ENCODE measurements around the gene ZNRF2.

- TF ChIP-seq MYC (IDR thresholded peaks at IDR 0.05; ENCODE audit: low read depth, low read length) = no peak
- no peak for TF ChIP-seq GATA2 (IDR thresholded peaks at IDR 0.05; ENCODE audit: insufficient read depth, insufficient read length, low read depth, low read length)
- TF ChIP-seq POLR2A (IDR thresholded peaks at IDR 0.05; ENCODE audit: low read depth, low read length) = no peak
- TF ChIP-seq CTCF (IDR thresholded peaks at IDR 0.05; ENCODE audit: extremely low read depth in 1 of 2, insufficient read depth in 1 of 2, low read depth in 1 of 2, low read length in 2 of 2) = no peak
- TF ChIP-seq, protein P1, sequence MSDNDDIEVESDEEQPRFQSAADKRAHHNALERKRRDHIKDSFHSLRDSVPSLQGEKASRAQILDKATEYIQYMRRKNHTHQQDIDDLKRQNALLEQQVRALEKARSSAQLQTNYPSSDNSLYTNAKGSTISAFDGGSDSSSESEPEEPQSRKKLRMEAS (IDR thresholded peaks at IDR 0.05; ENCODE audit: insufficient read depth, insufficient read length) = no peak
- no peak for TF ChIP-seq EZH2 (IDR thresholded peaks at IDR 0.05; ENCODE audit: borderline replicate concordance, low read depth, low read length, severe bottlenecking)
- no peak for TF ChIP-seq POLR2AphosphoS5 (IDR thresholded peaks at IDR 0.05; ENCODE audit: insufficient read depth, low read depth, low read length)
- no peak for TF ChIP-seq JUN (IDR thresholded peaks at IDR 0.05; ENCODE audit: borderline replicate concordance, insufficient read depth, insufficient read length, low read depth)
Measured at GRCh38 chr7:30328381-30328780, 44.0 kb downstream of the ZNRF2 start.

Measured in endothelial cell of umbilical vein (primary cell).